K562 (cell line): ENCODE results near the gene LAT. TPM values are rescaled to one million over a fixed set of nuclear protein-coding genes. Genes with fewer than 3 reads are reported as not detected.
A peak's percentile ranks its signal among the peaks of the same experiment; 100 is the strongest.

Experiments
- ATAC-seq: fragments of 200-7000 bp; cut with Tn5 transposase; 3 replicates; pipeline ENCODE4 v1.9.1; 2020; ENCODE audit warnings: moderate library complexity
- BruUV-seq: library from RNA; stranded (reverse); fragments of 400-500 nt; replicated peaks from 2 replicates; lab custom pipeline; 2021; lab: Mats Ljungman, UMichigan
- CTCF ChIA-PET: fragments of 300-600 bp; formaldehyde crosslinking; extraction: SDS; loops from one replicate; lab custom pipeline; 2021; ENCODE audit warnings: low intra/inter-chr PET ratio; lab: Yijun Ruan, JAX
- POLR2A ChIA-PET: fragments of 300-600, 350-650 bp; sonication (Branson Sonifier 250); formaldehyde crosslinking; extraction: SDS; loops from one replicate; lab custom pipeline; 2021; ENCODE audit warnings: antibody characterized with exemption, inconsistent platforms; lab: Yijun Ruan, JAX
- DNase-seq, 4 experiments: peaks; one replicate each; pipeline versions ENCODE4 v3.0.0 to v3.0.0-alpha.2; 2011 to 2018; ENCODE audit warnings: low spot score in 3 of 4, mixed read lengths in 3 of 4; ENCODE audit errors: extremely low read depth in 1 of 4
- FAIRE-seq: peaks from 2 replicates; lab custom pipeline; 2011; peaks lifted over from hg19 to GRCh38; lab: Jason Lieb, UNC
- H2AFZ ChIP-seq: 2 replicates; pipeline ENCODE4 v1.6.0; 2011; ENCODE audit warnings: low read depth, low read length, control low read depth, inconsistent platforms
- H3K27ac ChIP-seq: fragments of 200-600 bp; 3 replicates; pipeline ENCODE4 v1.8.0; 2011; ENCODE audit warnings: low read depth, mild to moderate bottlenecking, control low read depth, inconsistent platforms, low read length, moderate library complexity, mixed read lengths; ENCODE audit errors: extremely low read depth
- H3K27me3 ChIP-seq, 2 experiments: fragments of 300-600 bp in 1 of 2; 2 replicates in 1 of 2; 3 replicates in 1 of 2; pipeline versions ENCODE4 v1.6.0 to v1.8.0; 2011; ENCODE audit warnings: inconsistent platforms in 2 of 2, low read length in 2 of 2, mild to moderate bottlenecking in 1 of 2, mixed read lengths in 1 of 2, moderate library complexity in 1 of 2; ENCODE audit not compliant: control insufficient read depth in 2 of 2, insufficient read depth in 2 of 2
- H3K36me3 ChIP-seq: fragments of 300-600 bp; 3 replicates; pipeline ENCODE4 v1.8.0; 2011; ENCODE audit warnings: mild to moderate bottlenecking, low read length, inconsistent platforms; ENCODE audit not compliant: control insufficient read depth, insufficient read depth
- H3K4me1 ChIP-seq, 2 experiments: fragments of 200-600 bp in 1 of 2; replicated peaks in 1 of 2; 2 replicates in 1 of 2; 3 replicates in 1 of 2; pipeline versions ENCODE4 v1.5.1 to v1.8.0; 2011; ENCODE audit warnings: inconsistent platforms in 2 of 2, low read length in 2 of 2, mild to moderate bottlenecking in 1 of 2, mixed read lengths in 1 of 2, moderate library complexity in 1 of 2; ENCODE audit not compliant: control insufficient read depth in 2 of 2, insufficient read depth in 2 of 2
- H3K4me2 ChIP-seq: 2 replicates; pipeline ENCODE4 v1.6.1; 2011; ENCODE audit warnings: low read length, control low read depth, inconsistent platforms, mixed read lengths; ENCODE audit not compliant: insufficient read depth
- H3K4me3 ChIP-seq: fragments of 200-600 bp; sonication (generic), shearing (Covaris generic); 2 replicates; pipeline ENCODE4 v1.5.1; 2016; ENCODE audit warnings: control low read depth, inconsistent platforms
- H3K79me2 ChIP-seq: fragments of 200-600 bp; 3 replicates; pipeline ENCODE4 v1.8.0; 2011; ENCODE audit warnings: low read length, inconsistent platforms; ENCODE audit not compliant: control insufficient read depth, insufficient read depth
- H3K9ac ChIP-seq, 2 experiments: 2 replicates each; pipeline versions ENCODE4 v1.6.0 to v1.6.1; 2011; ENCODE audit warnings: low read depth in 2 of 2, low read length in 2 of 2, control low read depth in 1 of 2, inconsistent platforms in 1 of 2, mild to moderate bottlenecking in 1 of 2, mixed read lengths in 1 of 2; ENCODE audit not compliant: insufficient read depth in 1 of 2
- H3K9me1 ChIP-seq: one replicate; pipeline ENCODE4 v1.6.0; 2011; ENCODE audit warnings: inconsistent platforms, mild to moderate bottlenecking, low read length, moderate library complexity; ENCODE audit not compliant: control insufficient read depth, insufficient read depth
- H3K9me3 ChIP-seq: replicated peaks from 2 replicates; pipeline ENCODE4 v1.5.1; 2011; ENCODE audit warnings: low read depth, low read length, inconsistent platforms; ENCODE audit not compliant: control insufficient read depth, insufficient read depth
- H4K20me1 ChIP-seq: replicated peaks from 2 replicates; pipeline ENCODE4 v1.6.1; 2011; ENCODE audit warnings: low read length, inconsistent platforms, mixed read lengths; ENCODE audit not compliant: control insufficient read depth, insufficient read depth
- ARNT ChIP-seq, 2 experiments: fragments of 450-650 bp; IDR thresholded peaks; 2 replicates each; pipeline ENCODE4 v1.6.1; 2016; ENCODE audit warnings: mild to moderate bottlenecking in 1 of 2
- BHLHE40 ChIP-seq: IDR thresholded peaks from 2 replicates; pipeline ENCODE4 v1.6.1; 2011; ENCODE audit warnings: low read length, improper control_type of control experiment
- CBFA2T3 ChIP-seq: fragments of 450-650 bp; IDR thresholded peaks from 2 replicates; pipeline ENCODE4 v1.6.1; 2017
- CHD2 ChIP-seq: IDR thresholded peaks from 2 replicates; pipeline ENCODE4 v1.6.1; 2011; ENCODE audit warnings: low read depth, low read length
- COPS2 ChIP-seq: fragments of 450-650 bp; conservative IDR thresholded peaks from 2 replicates; pipeline ENCODE4 v1.6.1; 2016; ENCODE audit warnings: mild to moderate bottlenecking, moderate library complexity
- ELF2 ChIP-seq: fragments of 250-450 bp; sonication (Bioruptor Pico); IDR thresholded peaks from 2 replicates; pipeline ENCODE4 v1.5.0; 2021; ENCODE audit warnings: mild to moderate bottlenecking
- IFI16 ChIP-seq: fragments of 250-450 bp; sonication (Bioruptor Pico); IDR thresholded peaks from 2 replicates; pipeline ENCODE4 v2.1.2; 2022; ENCODE audit warnings: mild to moderate bottlenecking, inconsistent platforms
- KDM1A ChIP-seq, 2 experiments: fragments of 450-650 bp; IDR thresholded peaks; 2 replicates each; pipeline ENCODE4 v1.6.1; 2016; ENCODE audit warnings: mild to moderate bottlenecking in 2 of 2
- NCOA6 ChIP-seq: fragments of 450-650 bp; IDR thresholded peaks from 2 replicates; pipeline ENCODE4 v1.6.1; 2017; ENCODE audit warnings: mild to moderate bottlenecking
- NR1H2 ChIP-seq: sonication (generic); formaldehyde crosslinking; IDR thresholded peaks from 2 replicates; pipeline ENCODE4 v1.4.0; 2020; ENCODE audit warnings: mild to moderate bottlenecking, missing genetic modification reagents
- NR4A1 ChIP-seq, 2 experiments: fragments of 250-450 bp in 1 of 2; fragments of 450-650 bp in 1 of 2; sonication (Bioruptor Pico) in 1 of 2; IDR thresholded peaks; 2 replicates each; pipeline versions ENCODE4 v1.4.0 to v1.6.1; 2016 to 2020; ENCODE audit warnings: mild to moderate bottlenecking in 2 of 2, missing compliant biosample characterization in 1 of 2, missing genetic modification characterization in 1 of 2, moderate library complexity in 1 of 2
- SIN3A ChIP-seq, 2 experiments: fragments of 150-350 bp in 1 of 2; IDR thresholded peaks; 2 replicates each; pipeline ENCODE4 v1.6.1; 2011 to 2016; ENCODE audit warnings: borderline replicate concordance in 2 of 2, low read depth in 2 of 2, low read length in 2 of 2, mild to moderate bottlenecking in 2 of 2, moderate library complexity in 2 of 2; ENCODE audit not compliant: control insufficient read depth in 1 of 2
- TCF7 ChIP-seq: sonication (generic); IDR thresholded peaks from 2 replicates; pipeline ENCODE4 v1.6.1; 2016; ENCODE audit warnings: antibody characterized with exemption, borderline replicate concordance
- ZNF318 ChIP-seq, 2 experiments: fragments of 450-650 bp; IDR thresholded peaks; 2 replicates each; pipeline ENCODE4 v1.6.1; 2016; ENCODE audit warnings: mild to moderate bottlenecking in 2 of 2, borderline replicate concordance in 1 of 2, low read depth in 1 of 2, moderate library complexity in 1 of 2
- ZNF511 ChIP-seq: sonication (generic); formaldehyde crosslinking; IDR thresholded peaks from 2 replicates; pipeline ENCODE4 v1.8.0; 2022; ENCODE audit warnings: mild to moderate bottlenecking, missing genetic modification reagents
- ZNF764 ChIP-seq: fragments of 250-450 bp; sonication (Bioruptor Pico); IDR thresholded peaks from 2 replicates; pipeline ENCODE4 v1.4.0; 2020; ENCODE audit warnings: low read depth, mild to moderate bottlenecking, moderate library complexity
- WGBS: fragments of 100-300 bp; shearing (Covaris generic); methylation state at CpG from one replicate; pipeline ENCODE4 v1.1.6; 2016; ENCODE audit warnings: low coverage, mixed read lengths; ENCODE audit not compliant: insufficient coverage; ENCODE audit errors: missing lambda C conversion rate; 5-methylcytosine and 5-hydroxymethylcytosine counted together
- in situ Hi-C: fragments of 300-500 bp; cut with MboI; formaldehyde crosslinking; loops from 4 replicates; pipeline ENCODE4 v1.15.0; 2018; ENCODE audit warnings: inconsistent platforms, mixed read lengths
- intact Hi-C: fragments of 100-400 bp; cut with micrococcal nuclease; formaldehyde crosslinking; loops from 2 replicates; pipeline ENCODE4 v1.14.2; 2022
- polyA plus RNA-seq, 8 experiments: library from polyadenylated mRNA; depleted of rRNA in 4 of 8; stranded (reverse) in 5 of 8; unstranded in 3 of 8; fragments of >200 nt; fragmentation: Nextera tagmentation in 2 of 8; fragmentation: Illumina TruSeq in 1 of 8; extraction: Ambion mirVana in 2 of 8; extraction: Trizol in 1 of 8; gene quantifications; 2 replicates each; pipeline versions ENCODE4 v1.2.1 to v1.2.3, GENCODE V29; 2011 to 2014; ENCODE audit warnings: inconsistent platforms in 1 of 8, missing spikeins in 1 of 8
- total RNA-seq, 7 experiments: library from RNA; depleted of rRNA in 6 of 7; stranded (reverse); fragments of >200 nt in 6 of 7; fragmentation: Illumina TruSeq in 2 of 7; extraction: Trizol in 2 of 7; gene quantifications; 2 replicates each; pipeline versions ENCODE4 v1.2.1 to v1.2.3, GENCODE V29; 2011 to 2021; ENCODE audit warnings: low replicate concordance in 1 of 7

Gene LAT
- total and polyA plus RNA-seq, 9 of the 15 experiments (the other 6 are each of a cell fraction or from before 2014, with no cell fraction given): 0.40 to 4.2 (median 1.3) TPM

- FAIRE-seq (no peak), DNase-seq (no peak), ATAC-seq (no peak)
- H3K4me3 ChIP-seq: no peak overlapping the region
- H3K4me1 ChIP-seq: peaks cover 21 to 44% of the 10 kb centered on the region in 2 experiments
- H3K9me1 ChIP-seq: no peaks in the 10 kb centered on the region
- H3K4me2 ChIP-seq: no peak overlapping the region
- H3K36me3 ChIP-seq: no peaks in the 10 kb centered on the region
- no peaks in the 10 kb centered on the region for H4K20me1 ChIP-seq
- no peaks in the 10 kb centered on the region for H3K27me3 ChIP-seq
- H3K9ac ChIP-seq: no peak overlapping the region
- 90% methylated on average over 3 of the region's 3 CpGs for WGBS
- 0 out of 3 replicates have a peak overlapping the region, but pooled peaks have one; percentile 11 for H3K27ac ChIP-seq
- ChIA-PET CTCF (no interaction called here), POLR2A (no interaction called here)
- H3K79me2 ChIP-seq: no peaks in the 10 kb centered on the region
- H2AFZ ChIP-seq: peak overlapping the region; percentile 37; the same call in 1 of the 2 replicates
- in situ Hi-C loops: no loop called here
- no peaks in the 10 kb centered on the region for H3K9me3 ChIP-seq
- intact Hi-C loops: no loop called here
- BruUV-seq: no TSS peak
- TF ChIP-seq NR1H2 (CRISPR knock-in tag) (no peak), ZNF511 (no peak), COPS2 (no peak), TCF7 (no peak), SIN3A (IDR thresholded peaks at IDR 0.05; ENCODE audit: borderline replicate concordance in 2 of 2, control insufficient read depth in 1 of 2, low read depth in 2 of 2, low read length in 2 of 2) (no peak), KDM1A (IDR thresholded peaks at IDR 0.05) (no peak; a peak in 1 of 4 replicates), IFI16 (CRISPR knock-in tag) (no peak), ELF2 (CRISPR knock-in tag) (no peak), ZNF764 (no peak), NCOA6 (no peak), BHLHE40 (no peak), CHD2 (no peak), NR4A1 (CRISPR knock-in tag; IDR thresholded peaks at IDR 0.05) (no peak), NR4A1 (tag; IDR thresholded peaks at IDR 0.05) (no peak), CBFA2T3 (no peak), ARNT (IDR thresholded peaks at IDR 0.05) (no peak), ZNF318 (IDR thresholded peaks at IDR 0.05; ENCODE audit: borderline replicate concordance in 1 of 2, low read depth in 1 of 2) (no peak)
Observed at GRCh38 chr16:29014561-29015069, 29.8 kb downstream of the LAT start.
